ENCODE measurements around the gene C16orf92.

The C16orf92 gene, protein sequence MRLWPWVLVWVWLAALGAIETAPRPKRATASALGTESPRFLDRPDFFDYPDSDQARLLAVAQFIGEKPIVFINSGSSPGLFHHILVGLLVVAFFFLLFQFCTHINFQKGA

DNA sequence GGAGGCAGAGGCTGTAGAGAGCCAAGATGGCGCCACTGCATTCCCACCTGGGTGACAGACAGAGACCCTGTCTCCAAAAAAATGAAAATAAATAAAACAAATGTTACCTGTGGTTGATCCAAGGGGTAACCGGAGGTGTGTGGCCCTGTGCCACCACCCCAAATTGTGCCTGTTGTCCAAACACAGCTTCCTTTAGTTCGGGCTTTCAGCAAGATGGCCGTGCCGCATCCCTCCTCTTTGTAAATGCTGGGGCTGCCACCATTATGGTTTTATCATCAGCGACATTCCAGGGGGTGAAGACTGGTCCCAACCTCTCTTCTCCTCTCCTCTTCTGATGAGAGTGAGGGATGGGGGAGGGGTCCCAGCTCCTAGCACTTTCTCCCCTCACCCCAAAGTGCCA is at the start of gene C16orf92:
C16orf92 (plus strand) TSS at position 312 of the 400 bp plus-strand sequence. CDS start 143 bp downstream, outside the sequence.
- no peak for FAIRE-seq

DNA sequence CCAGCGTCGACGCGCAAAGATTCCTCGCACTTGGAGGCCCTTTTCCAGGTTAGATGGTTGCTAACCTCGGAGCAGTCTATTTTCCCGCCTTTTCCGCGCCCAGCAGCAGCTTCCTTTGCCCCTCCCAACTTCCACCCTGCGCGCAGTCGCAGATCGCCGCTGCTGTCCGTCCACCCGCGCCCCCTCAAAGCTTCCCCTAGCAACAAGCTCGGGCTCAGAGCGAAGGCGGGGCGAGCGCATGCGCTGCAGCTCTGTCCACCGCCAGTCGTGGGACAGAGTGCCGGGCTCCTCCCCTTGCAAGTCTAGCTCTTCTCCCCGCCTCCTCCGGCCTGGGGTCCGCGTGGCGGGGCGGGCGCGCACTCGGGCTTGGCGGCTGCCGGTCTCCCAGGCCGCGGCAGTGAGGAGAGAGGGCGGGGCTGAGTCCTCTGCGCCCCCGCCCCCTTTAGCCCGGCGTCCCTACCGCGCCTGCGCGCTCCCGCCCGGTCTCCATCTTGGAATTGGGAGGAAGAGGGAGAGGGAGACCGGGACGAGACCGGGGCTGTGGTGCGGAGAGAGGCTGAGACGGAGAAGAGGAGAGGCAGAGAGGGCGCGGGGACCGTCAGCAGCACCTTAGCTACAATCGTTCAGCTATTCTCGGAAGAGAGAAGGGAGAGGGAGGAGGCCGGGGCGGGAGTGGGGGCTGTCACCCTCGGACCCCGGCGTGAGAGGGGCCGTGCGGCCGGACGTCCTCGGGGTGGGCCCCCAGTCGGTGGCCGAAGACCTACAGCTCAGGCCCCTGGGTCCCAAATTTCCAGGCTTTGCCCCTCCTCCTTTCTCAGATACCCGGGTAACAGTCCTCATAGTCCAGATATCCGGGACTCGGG is 49.4 kb upstream of the C16orf92 start, which contains the start of gene TAOK2:
TAOK2 (plus strand) TSS at position 485 of the 863 bp plus-strand sequence. CDS start 3,905 bp downstream, outside the sequence.
- peak; percentile 87 for FAIRE-seq

DNA sequence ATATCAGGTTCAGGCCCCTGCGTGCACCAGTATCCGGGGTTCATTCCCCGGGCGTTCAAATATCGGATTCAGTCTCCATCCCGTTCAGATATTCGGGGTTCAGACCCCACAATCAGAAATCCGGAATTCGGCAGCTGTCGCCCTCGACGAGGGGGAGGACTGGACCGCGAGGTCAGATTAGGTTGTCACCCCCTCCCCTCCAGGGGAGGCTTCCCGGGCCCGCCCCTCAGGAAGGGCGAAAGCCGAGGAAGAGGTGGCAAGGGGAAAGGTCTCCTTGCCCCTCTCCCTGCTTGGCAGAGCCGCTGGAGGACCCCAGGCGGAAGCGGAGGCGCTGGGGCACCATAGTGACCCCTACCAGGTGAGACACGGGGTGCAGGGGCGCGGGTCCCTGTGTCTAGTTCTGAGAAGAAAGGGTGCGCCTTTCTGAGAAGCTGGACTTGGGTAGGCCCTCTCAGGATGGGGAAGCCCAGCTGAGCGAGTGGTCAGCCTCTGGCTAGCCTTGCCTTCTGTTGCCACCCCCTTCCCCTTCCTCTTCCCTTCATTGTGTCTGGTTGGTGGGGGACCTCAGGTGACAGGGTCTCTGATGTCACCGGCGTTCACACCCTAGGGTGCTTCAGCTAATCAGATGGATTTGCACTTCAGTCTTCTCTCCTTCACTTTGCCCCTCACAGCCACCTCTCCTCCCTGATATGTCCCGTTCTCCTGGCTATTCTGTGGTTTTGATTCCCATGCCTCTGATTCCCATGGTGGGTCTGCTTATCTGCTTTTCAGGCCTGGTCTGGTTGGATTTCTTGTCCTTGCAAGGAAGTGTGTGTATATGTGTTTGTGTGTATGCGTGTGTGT is 48.5 kb upstream of the C16orf92 start:
- no peak for FAIRE-seq

DNA sequence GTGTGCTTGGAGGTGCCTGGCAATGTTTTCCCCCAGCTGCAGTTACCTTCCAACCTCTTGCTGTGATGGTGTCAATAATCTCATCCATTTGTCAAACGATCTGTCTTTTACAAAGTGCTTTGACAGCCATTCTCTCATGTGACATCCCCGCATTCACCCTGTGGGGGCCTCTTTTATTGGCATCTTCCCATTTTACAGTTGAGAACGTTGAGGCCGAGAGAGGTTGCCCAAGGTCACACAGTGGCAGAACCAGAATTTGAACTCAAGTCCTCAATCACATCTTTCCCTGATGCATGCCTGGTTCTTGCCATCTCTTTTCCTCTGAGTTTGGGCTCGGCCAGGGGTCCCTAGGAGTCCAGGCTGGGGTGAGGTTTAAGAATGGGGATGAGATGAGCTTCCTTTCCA is 47.9 kb upstream of the C16orf92 start:
- FAIRE-seq: no peak

GRCh38 chr16:29975811-29976511 is 47.0 kb upstream of the C16orf92 start:
- no peak for FAIRE-seq

DNA sequence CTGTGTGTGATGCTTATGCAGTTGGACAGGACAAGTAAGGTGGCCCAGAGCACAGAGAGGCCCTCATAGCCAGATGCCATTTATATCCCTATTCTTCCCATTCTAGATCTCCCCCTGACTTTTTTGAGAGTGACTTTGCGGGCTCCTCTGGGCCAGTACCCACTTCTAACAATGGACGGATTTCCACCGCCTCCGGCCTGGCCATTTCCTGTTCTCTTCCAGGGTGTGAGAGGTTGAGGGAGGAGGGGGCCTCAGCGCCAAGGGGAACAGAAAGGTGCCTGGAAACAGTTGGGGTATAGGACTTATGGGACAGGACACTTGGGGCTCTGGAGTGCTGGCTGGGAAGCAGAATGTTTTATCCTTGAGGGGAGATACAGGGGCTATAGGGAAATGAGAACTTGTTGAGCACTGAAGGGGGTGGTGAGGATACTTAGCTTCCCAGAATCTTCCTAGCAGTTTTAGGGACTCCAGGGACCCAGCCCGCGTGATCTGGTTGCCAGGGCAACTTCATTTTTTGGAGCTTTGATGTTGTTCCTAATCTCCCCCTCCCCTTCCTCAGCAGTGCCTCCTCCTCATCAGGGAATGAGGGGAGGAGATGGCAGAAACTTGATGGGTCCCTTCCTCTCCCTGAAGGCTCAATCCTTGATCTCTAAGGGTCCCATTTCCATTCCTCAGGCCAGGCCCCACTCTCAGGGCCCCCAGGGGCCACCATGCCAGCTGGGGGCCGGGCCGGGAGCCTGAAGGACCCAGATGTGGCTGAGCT is 45.8 kb upstream of the C16orf92 start:
- no peak for FAIRE-seq

GRCh38 chr16:29978081-29978480 is 44.9 kb upstream of the C16orf92 start:
- FAIRE-seq: no peak

GRCh38 chr16:29978564-29979270 is 44.3 kb upstream of the C16orf92 start:
- no peak for FAIRE-seq

DNA sequence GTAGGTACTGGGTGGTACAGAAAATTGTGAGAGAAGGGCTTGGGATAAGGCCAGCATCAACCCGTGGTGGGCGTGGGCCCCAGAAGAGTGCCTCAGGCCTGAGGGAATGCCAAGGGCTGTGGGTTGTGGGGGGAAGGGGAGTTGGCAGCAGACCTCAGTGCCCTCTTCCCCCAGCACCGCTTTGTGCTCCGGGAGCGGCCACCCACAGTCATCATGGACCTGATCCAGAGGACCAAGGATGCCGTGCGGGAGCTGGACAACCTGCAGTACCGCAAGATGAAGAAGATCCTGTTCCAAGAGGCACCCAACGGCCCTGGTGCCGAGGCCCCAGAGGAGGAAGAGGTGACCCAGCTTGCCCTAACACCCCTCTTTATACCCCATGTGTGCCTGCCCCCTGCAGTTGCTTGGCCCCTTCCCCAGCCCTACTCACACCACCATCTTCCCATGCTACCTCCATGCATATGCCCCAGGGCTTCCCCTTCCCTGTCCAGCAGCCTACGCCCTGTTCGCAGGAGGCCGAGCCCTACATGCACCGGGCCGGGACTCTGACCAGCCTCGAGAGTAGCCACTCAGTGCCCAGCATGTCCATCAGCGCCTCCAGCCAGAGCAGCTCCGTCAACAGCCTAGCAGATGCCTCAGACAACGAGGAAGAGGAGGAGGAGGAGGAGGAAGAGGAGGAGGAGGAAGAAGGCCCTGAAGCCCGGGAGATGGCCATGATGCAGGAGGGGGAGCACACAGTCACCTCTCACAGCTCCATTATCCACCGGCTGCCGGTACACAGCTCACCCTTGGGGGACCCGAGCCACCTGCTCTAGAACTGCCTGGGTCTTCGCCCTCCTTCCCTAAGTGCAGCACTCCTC is 40.2 kb upstream of the C16orf92 start:
- no peak for FAIRE-seq

DNA sequence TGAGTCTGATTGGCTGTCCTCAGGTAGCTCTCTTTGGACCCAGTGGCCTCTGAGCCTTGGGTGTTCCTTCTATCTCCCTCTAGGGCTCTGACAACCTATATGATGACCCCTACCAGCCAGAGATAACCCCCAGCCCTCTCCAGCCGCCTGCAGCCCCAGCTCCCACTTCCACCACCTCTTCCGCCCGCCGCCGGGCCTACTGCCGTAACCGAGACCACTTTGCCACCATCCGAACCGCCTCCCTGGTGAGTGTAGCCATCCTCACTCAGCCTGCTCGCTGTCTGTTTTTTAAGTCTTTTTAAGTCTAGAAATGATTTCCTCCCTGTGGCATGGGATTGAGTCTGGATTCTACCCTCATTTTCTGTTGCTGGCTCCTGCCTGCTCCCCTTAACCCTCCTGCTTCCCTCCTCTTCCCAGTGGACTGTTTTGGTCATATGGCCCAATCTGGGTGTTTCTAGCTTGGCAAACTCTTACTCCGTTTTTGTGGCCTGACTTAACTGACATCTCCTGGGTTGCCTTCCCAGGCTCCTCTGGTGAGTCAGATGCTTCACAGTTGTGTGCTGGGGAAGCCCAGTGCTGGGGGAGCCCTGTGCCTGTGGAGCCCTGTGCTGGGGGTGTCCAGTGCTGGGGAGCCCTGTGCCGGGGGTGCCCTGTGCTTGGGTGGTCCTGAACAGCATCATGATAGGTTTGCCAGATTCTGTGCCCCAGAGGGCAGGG is 39.4 kb upstream of the C16orf92 start:
- no peak for FAIRE-seq

DNA sequence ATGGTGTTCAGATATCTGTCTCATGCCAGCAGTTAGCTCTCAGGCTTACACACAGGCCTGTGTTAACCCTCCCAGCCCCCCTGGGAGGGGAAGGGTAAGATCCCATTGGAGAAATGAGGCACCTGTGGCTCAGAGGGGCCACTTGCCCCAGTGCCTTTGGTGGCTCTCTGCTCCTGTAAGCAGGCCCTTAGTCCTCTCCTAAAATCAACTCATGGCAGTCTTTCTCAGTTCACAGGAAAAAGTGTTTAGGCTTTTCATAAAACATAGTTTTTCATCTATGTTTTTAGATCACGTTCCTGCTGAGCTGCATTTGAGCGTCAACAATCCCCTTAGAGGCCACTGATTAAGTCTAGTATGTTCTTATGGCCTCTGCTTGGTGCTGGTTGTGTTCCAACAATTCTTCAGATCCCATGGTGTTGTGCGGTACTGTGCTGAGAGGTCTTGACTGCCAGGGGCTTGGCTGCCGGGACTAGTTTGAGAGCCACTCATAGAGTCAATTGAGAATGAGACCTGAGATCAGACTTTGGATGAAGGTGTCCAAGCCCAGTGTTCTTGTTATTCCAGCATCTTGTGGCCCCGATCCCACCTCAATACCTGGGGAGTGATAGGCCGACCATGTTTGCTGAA is 38.7 kb upstream of the C16orf92 start:
- no peak for FAIRE-seq

DNA sequence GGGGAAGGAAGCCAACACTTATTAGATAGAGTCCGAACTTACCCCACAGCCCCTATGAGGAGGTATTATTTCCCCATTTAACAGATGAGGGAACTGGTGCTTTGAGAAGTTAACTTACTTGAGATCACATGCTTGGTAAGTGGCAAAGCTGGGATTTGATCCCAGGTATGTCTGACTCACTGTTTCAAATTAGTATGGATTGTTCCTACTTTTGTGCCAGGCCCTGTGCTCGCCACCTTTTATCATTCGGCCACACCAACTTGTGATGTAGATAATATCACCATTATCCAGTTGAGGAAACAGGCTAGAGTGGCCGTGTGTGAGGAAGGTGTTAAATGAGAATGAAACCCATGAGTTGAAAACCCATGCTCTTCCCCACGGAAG is 38.2 kb upstream of the C16orf92 start:
- no peak for FAIRE-seq

DNA sequence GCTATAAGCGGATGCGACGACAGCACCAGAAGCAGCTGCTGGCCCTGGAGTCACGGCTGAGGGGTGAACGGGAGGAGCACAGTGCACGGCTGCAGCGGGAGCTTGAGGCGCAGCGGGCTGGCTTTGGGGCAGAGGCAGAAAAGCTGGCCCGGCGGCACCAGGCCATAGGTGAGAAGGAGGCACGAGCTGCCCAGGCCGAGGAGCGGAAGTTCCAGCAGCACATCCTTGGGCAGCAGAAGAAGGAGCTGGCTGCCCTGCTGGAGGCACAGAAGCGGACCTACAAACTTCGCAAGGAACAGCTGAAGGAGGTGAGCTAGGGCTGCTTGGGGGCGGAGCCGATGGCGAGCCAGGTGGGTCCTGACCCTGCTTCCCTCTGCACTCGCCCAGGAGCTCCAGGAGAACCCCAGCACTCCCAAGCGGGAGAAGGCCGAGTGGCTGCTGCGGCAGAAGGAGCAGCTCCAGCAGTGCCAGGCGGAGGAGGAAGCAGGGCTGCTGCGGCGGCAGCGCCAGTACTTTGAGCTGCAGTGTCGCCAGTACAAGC is 37.7 kb upstream of the C16orf92 start:
- FAIRE-seq: no peak

- no peak for FAIRE-seq
These were observed 36.8 kb upstream of the C16orf92 start for GRCh38 chr16:29986231-29986630.

DNA sequence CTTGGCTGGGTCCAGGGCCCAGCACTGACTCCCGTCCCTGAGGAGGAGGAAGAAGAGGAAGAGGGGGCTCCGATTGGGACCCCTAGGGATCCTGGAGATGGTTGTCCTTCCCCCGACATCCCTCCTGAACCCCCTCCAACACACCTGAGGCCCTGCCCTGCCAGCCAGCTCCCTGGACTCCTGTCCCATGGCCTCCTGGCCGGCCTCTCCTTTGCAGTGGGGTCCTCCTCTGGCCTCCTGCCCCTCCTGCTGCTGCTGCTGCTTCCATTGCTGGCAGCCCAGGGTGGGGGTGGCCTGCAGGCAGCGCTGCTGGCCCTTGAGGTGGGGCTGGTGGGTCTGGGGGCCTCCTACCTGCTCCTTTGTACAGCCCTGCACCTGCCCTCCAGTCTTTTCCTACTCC is 36.1 kb upstream of the C16orf92 start:
- no peak for FAIRE-seq

DNA sequence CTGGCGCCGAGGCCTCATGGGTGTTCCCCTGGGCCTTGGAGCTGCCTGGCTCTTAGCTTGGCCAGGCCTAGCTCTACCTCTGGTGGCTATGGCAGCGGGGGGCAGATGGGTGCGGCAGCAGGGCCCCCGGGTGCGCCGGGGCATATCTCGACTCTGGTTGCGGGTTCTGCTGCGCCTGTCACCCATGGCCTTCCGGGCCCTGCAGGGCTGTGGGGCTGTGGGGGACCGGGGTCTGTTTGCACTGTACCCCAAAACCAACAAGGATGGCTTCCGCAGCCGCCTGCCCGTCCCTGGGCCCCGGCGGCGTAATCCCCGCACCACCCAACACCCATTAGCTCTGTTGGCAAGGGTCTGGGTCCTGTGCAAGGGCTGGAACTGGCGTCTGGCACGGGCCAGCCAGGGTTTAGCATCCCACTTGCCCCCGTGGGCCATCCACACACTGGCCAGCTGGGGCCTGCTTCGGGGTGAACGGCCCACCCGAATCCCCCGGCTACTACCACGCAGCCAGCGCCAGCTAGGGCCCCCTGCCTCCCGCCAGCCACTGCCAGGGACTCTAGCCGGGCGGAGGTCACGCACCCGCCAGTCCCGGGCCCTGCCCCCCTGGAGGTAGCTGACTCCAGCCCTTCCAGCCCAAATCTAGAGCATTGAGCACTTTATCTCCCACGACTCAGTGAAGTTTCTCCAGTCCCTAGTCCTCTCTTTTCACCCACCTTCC is 35.5 kb upstream of the C16orf92 start:
- no peak for FAIRE-seq

DNA sequence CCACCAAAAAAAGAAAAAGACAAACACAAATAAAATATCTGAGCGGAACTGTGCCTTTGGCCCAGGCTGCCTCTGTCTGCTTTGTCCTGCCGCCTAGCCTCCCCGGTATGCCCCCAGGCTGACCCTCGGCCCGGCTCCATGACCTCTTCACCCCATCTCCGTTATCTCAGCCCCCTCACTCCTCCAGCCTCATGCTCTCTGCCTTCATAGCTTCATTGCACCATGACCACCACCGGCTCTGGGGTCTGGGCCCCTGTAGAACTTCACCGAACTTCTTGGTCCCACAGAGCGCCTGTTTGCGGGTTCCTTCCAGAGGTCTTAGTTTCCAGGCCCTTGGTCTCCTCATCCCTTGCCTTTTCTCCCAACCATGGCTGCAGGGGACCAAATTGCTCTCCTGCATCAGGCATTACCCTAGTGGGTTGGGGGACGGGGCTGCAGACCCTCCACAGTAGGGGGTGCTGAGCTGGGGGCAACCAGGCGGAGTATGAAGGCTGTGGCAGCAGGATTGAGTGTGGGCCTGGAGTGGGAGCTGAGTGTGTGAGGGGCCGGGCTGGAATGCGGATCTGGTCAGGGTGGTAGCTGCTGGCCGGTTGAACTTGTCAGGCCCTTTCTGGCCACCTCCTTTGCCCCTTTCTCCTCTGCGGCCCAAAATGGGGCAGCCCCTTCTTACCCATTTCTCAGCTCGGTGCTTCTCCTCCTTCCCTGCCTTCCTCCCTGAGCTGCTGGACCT is 34.5 kb upstream of the C16orf92 start:
- FAIRE-seq: no peak
